ENCODE measurements around the gene HSF4.
A peak's percentile ranks its signal among the peaks of the same experiment; 100 is the strongest.

The HSF4 gene

DNA sequence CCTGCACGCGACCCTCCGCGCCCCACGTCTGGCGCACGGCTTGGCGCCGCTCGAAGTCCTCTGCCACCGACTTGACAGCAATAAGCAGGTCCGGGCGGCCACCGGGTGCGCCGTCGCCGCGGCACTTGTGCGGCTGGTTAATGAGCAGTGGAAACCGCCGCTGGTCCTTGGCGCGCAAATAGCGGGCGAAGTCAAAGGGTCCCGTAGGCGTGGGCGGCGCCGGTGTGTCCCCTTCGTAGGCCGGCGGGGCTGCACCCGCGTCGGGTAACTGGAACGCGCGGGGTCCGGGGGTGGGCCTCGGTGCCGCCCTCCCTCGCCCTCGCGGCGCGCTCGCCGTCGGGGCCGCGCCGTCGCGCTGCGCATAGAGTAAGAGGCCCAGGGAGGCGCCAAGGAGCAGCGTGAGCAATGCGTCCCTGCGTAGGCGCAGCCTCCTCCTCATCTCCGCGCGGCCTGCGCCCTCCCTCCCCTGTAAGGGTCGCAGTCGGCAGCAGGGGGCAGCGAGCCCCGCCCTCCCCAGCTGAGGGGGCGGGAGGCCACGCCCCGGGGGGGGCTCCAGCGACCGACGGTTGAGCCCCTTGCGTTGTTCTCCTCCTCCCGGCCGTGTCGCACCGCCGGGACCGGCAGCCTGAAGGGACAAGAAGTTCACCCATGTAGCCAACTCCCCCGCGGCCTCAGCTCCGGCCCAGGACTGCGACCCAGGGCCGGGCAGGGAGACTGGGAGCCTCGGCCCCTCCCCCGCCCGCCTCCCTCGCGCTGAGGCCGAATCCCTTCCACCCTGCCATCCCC, 14.3 kb upstream of the HSF4 start:
- peak; percentile 73 for DNase-seq (ENCODE audit: low spot score)

DNA sequence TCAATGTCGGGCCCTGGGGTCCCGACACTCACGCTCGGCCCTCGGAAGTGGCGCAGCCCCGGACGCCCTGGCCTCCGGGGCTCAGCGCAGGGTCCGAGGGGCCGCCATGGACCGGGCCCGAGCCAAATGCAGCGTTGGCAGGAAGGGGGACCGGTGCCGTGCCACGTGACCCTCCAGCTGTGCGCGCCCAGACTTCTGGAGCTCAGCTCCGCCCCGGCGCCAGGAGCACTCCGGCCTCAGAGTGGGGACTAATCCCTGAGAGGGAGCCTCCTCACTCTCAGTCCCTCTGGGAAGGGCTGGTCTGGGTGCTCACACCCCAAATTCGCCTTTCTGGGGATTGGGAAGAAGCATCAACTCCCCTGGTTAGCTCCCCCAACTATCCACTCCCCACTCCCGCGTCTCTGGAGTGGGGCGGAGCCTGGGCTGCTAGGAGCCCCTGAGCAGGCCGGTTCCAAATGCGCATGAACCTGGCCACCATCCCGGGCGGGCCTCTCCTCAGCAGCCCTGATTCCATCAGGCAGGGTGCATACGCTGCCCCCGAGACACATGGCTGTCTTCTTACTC, 13.6 kb upstream of the HSF4 start, which contains the start of gene B3GNT9:
TSS of gene B3GNT9 (minus strand) at position 166 of the 564 bp plus-strand sequence. CDS start 513 bp downstream, outside the sequence.
- peak; percentile 92 for DNase-seq (ENCODE audit: low spot score)

DNA sequence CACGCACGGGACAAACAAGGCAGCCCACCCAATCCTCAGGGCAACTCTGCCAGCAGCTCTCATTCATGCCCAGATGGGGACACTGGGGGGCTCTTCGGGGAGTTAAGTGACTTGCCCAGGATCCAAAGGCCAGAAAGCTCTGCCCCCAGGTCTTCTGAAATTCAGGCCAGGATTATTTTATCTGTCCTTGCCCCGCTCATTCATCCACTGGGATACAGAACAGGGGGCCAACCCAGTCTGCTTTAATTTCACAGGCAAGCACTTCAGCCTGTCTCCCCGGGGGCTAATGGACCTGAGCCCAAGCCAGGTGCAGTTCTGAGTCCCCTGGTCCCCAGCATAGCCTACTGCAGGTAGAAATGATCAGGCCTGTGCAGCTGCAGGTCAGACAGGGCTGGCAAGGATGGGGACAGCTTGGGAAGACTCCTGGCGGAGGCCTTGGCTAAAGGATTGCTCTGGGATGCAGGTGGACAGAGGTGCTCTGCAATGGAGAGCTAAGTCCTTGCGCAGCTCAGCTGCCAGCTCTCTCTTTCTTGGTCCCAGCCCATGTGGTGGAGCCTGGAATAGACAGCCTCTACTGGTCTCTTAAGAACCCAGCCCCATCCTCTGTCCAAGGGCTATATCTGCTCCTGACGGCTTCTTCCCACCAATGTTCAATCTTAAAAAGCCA, 13.0 kb upstream of the HSF4 start:
- no peak for DNase-seq (ENCODE audit: low spot score)

DNA sequence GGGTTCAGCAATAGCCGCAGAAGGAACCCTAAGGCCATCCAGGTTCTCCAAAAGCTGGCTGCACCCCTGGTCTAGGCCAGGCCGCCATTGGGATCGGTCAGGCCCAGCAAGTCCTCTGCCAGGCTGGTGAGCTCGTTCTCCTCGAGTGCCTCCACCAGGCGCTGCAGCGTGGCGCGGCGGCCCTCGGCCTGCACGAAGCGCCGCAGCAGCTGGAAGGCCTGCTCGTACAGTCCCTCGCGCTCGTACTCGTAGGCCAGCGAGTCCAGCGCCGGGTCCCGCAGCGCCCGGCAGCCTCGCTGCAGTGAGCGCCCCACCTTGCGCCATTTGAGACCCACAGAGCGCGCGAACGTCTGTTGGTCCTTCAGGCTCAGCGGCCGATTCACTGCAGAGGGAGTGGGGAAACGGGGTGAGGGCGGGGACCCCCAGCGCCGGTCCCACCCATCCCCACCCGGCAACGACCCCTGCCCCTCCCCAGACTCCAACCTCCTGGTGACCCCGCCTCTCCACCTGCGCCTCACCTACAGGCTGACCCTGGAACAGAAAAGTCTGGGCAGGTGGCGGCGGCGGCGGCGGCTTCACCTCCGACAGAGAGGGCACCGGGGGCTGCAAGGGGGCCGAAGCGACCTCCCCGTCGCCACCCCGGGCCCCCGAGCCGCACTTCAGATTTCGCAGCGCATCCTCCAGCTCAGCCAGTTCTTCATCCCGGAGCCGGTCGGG, 9.8 kb upstream of the HSF4 start:
- no peak for DNase-seq (ENCODE audit: low spot score)

DNA sequence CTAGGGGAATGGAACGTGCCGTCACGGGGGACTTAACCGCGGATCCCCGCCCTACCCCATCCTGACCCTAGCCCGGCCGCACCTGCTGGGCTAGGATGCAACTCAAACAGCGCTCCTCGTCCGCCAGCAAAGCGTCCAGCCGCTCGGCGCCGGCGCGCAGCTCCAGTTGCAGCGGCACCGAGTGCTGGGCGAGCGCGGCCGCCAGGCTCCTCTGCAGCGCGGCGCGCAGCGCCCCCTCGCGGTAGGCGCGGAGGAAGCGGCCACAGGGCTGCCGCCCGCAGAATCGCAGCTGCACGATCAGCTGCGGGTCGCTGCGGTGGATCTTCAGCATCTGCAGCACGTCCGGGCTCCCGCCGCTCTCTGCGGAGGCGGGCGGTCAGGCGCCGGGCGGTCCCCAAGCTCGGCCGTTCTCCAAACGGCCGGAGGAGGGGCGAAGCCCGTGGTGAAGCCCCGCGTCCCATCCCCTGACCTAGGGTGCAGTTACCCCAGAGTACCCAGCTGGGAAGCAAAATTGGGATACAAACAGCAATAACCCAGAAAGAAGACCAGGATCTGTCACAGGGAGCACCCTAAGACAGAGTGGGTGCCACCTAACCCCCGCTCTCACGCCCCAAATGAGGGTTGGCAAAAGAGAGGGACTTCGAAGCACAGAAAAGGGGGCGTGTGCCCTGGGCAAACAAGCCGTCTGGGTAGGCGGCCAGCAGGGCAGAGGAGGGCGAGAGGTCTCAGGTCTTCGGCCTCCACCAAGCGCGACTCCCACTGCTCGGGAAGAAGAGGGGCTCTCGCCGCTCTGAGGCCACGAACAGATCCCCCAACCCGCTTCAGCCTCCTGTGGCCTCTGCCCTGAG, 9.0 kb upstream of the HSF4 start:
- DNase-seq (ENCODE audit: low spot score), result peak; percentile 92

DNA sequence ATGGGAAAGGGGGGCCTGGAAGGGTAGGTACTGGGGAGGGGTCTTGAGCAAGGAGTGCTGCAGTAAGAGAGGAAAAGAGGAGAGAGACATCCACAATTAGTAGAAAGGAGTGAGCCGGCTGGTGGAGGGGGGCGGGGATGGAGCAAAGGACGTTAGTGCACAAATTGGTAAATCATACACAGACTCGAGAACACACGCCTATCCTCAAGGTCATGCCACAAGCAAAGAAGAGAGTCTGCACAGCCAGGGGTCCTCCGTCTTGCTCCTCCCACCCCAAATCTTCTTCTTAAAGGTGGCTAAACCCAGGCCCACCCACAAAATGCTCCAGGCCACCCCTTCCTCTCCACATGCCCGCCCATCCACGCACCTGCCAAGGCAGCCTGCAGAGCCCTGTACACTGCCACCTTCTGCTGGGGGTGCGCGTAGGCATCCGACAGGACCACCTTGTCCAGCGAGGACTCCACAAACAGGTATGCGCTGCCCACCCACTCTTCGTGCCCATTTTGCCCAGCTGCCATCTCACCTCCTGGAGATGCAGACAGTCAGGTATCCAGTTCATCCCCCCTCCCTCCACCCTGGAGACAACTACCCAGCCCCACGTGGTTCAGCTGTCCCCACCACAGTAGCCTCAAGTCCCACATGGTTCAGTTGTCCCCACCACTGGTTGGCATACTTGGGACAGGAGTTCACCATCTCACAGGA, 8.3 kb upstream of the HSF4 start:
- no peak for DNase-seq (ENCODE audit: low spot score)

DNA sequence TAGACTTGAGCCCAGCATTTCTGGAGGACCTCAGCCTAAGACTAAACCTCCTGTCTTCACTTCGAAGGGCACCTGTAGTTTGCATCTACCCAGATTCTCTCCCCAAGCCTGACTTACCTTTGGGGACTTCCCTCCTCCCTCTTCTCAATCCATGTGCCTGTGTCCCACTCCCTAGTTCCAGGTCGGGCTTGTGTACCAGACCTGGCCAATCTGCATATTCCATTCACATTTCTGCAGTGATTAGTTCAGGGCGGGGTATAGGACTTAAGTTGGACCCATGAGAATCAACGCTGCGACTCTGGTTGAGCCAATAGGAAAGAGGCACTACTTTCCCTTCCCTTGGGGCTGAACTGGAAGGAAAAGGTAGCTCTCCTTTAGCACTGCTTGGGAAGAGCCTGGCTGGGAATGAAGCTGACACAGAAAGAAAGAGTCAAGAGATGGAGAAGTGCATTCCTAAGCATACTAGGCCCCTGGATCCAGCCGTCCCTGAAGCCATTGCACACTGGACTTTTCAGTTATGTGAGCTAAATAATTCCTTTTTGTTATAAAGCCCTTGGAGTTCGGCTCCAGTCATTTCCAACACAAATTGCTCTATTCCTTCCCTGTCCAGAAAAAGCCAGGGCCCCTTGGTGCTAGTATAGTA, 7.3 kb upstream of the HSF4 start:
- no peak for DNase-seq (ENCODE audit: low spot score)

DNA sequence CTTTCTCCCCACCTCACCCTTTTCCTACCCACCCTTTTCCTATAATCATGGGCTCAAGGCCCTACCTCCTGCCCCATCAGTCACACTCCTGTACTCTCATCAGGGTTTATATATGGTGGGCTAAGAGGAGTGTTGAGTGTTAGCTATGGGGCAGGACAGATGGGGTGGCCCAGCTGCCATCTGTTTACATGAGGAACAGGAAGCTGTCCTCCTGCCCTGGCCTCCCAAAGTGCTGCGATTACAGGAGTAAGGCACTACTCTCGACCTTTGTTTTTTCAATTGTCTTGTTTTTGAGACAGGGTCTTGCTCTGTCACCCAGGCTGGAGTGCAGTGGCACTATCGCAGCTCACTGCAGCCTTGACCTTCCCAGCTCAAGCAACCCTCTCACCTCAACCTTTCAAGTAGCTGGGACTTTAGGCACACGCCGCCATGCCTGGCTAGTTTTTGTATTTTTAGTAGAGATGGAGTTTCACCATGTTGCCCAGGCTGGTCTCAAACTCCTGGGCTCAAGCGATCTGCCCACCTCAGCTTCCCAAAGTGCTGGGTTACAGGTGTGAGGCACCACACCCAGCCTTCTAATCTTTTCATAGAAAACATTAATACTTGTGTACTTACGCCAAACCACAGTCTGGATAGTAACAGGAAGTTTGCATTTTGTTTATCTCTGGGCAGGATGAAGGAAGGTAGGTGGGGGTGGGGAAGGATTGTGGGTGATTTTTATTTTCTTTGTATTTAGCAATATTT, 6.5 kb upstream of the HSF4 start:
- no peak for DNase-seq (ENCODE audit: low spot score)

DNA sequence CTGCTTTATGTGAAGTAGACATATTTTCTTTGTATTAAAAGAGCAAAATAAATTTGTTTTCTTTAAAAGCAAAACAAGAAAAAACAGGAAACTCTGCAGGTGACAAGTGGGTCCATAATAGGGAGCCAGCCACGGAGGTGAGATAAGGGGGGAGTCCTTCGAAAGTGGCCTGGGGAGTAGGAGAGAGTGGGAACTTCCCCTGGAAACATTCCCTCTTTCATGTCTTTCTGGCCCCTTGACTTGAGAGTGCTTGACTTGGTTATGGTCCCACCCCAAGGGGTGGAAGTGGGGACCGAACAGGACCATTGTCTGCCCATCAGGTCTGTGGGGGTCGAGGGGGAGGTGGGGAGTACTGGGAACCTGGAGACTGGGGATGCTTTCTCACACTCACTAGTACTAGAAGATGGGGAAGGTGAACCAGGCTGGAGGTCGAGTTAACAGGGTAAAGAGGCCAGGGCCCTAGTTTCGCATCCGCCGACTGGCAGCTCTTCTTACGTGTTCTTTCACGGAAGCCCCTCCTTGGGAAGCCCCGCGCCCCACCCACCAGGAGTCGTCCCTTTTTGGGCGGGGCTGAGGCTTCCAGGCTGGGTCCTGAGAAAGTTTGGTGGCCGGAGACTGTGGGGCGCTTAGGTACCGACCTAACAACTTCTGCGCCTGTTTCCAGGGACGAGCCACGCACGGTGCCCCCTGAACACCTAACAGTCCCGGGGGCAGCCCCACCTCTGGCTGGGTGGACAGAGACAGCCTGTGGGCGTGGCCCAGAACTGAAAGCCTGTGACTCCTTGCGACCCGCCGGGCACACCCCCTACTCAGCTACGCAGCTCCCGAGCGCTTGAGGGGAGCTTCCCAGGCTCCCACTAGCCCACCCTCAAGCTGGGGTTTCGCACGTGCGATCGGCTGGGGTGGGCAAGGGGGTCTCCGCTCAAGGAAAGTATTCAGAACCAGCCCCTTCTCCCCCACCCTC, 5.6 kb upstream of the HSF4 start:
- DNase-seq (ENCODE audit: low spot score), result no peak

DNA sequence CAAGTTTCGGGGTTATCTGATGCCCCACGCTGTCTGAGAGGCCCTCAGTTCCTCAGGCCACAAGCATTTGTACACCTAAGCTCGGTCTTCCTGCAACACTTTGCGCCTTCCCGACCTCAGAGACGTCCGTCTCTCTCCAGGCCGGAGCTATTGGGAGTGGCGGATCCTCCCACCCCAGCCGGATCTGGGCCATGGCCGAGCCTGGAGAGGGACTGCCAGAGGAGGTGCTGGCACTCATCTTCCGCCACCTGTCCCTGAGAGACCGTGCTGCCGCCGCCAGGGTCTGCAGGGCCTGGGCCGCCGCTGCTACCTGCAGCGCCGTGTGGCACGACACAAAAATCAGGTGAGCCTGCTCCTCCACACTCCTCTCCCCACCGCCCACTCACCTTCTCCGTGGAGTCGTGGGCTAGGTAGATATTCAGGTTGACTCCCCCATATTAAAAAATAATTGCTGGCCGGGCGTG, 2.9 kb upstream of the HSF4 start:
- no peak for DNase-seq (ENCODE audit: low spot score)

DNA sequence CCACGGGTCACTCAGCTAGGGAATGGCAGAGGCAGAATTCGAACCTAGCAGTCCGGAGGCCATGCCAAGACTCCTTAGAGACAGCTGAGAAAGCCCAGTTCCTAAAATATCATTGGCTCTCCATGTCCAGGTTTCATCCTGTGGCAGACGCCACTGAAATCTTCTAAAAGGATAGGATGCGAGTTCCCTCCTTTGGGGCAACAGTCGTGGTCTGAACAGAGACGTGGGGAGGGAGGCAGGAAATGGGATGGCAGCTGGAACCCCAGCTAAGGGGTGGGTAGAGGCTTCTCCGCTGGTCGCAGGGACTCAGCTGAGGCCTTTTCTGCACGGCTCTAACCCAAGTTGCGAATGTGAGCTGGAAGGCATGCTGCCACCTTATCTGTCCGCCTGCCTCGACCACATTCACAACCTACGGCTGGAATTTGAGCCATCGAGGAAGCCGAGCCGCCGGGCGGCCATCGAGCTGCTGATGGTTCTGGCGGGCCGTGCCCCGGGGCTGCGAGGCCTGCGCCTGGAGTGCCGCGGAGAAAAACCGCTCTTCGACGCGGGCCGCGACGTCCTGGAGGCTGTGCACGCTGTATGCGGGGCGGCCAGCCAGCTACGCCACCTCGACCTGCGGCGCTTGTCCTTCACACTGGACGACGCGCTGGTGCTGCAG, 1.9 kb upstream of the HSF4 start:
- no peak for DNase-seq (ENCODE audit: low spot score)

DNA sequence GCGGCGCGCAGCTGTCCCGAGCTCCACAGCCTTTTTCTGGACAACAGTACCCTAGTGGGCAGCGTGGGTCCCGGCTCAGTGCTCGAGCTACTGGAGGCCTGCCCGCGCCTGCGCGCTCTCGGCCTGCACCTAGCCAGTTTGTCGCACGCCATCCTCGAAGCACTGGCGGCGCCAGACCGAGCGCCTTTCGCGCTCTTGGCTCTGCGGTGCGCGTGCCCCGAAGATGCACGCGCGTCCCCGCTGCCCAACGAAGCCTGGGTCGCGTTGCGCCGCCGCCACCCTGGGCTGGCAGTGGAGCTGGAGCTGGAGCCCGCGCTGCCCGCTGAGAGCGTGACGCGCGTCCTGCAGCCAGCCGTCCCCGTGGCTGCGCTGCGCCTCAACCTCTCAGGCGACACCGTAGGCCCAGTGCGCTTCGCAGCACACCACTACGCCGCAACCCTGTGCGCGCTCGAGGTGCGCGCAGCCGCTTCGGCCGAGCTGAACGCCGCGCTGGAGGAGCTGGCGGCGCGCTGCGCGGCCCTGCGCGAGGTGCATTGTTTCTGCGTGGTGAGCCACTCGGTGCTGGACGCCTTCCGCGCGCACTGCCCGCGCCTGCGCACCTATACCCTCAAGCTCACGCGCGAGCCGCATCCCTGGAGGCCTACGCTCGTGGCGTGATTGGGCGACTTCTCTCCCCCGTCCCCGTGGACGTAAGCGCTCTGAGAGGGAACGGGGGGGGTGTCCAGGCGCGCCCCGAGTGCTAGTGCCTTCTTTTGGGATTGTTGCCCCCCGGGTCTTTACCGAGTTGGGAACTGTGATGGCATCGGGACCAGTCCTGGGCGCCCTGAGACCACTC, 1.2 kb upstream of the HSF4 start:
- no peak for DNase-seq (ENCODE audit: low spot score)

DNA sequence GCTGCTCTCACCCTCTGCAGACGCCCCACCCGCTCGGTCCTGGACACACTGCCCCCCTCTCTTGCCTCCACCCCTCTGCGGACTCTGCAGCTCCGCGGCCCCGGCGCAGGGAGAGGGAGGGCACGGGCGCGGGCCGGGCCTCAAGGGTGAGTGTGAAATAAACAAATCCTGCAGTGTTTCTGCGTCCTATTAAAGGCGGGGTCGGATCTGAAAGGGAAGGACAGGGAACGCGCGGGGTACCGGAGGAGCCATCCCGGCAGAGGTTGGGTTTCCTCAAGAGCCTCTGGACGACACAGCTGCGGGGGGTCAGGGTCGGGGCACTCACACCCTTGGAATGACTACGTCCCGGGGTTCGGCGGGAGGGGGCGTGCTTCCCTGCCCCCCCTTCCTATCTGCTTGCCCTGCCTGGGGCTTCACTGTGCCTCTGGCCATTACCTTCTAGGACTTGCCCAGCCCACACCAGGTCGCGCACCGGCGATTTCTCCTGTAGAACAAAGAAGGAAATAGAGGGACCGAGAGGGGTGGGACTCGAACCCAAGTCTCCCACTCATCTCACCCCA, 466 bp upstream of the HSF4 start:
- DNase-seq (ENCODE audit: low spot score), result no peak

DNA sequence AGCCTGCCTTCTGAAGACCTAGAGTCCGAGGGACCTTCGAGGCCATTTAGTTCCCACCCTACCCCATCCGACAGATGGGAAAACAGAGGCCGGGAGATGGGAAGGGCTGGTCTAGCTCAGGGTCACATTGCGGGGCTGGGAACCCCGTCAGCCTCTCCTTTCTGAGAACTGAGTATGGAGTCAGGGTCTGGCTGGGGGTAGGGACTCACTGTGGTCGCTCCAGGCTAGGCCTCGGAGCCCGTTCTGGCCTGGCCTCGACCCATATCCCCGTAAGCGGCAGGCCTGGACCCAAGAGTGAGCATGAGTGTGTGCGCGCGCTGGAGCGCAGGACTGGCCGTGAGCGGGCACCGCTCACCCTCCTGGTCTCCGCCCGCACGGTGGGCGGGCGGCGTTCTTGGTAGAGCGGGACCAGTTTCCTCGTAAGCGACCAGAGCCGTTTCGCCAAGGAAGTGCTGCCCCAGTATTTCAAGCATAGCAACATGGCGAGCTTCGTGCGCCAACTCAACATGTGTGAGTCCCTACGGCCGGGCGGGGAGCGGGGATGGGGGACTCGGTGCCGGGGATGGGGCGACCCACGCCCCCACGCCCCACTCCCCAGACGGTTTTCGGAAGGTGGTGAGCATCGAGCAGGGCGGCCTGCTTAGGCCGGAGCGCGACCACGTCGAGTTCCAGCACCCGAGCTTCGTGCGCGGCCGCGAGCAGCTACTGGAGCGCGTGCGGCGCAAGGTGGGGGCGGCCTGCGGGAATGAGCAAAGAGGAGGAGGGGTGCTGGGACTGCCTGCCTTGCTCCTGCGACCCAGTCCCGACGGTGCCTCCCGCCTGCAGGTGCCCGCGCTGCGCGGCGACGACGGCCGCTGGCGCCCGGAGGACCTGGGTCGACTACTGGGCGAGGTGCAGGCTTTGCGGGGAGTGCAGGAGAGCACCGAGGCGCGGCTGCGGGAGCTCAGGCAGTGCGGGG, 855 bp downstream of the HSF4 start:
- no peak for DNase-seq (ENCODE audit: low spot score)

DNA sequence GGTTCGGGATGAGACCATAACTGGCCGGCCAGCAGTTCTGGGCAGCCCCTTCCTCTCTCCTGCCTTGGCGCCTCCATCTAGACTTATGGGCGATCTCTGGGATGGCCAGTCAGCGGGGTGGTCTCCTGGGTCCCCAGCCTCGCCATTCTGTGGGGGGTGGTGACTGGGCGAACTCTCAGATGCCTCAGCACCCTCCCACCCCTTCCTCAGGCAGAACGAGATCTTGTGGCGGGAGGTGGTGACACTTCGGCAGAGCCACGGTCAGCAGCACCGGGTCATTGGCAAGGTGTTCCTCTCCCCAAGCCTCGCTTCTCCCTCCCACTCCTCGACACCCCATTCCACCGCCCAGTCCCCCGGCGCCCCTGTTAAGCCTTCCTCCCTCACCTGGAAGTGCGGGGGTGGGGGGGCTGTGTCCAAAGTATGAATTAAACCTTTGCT, 1.6 kb downstream of the HSF4 start:
- DNase-seq (ENCODE audit: low spot score), result no peak
